ENCODE results near the gene DDX28. TPM values are rescaled to one million over a fixed set of nuclear protein-coding genes. Genes with fewer than 3 reads are reported as not detected.

DDX28 gene
- total and polyA plus RNA-seq, 4 donors = 7.6 to 11.6 (median 8.4) TPM

DNA sequence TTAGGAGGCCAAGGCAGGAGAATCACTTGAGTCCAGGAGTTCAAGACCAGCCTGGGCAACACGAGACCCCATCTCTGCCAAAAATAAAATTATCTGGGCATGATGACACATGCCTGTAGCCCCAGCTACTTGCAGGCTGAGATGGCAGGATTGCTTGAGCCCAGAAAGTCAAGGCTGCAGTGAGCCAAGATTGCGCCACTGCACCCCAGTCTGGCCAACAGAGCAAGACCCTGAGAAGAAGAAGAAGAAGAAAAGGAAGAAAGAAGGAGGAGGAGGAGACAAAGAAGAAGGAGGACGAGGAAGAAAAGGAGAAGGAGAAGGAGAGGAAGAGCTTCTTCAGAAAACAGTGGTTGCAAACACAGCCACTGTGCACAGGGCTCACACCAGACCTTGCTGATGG, 34.4 kb downstream of the DDX28 start:
- Histone ChIP-seq H3K27me3 (ENCODE audit: control insufficient read depth in 4 of 4, insufficient read depth in 4 of 4, low read length in 3 of 4) (no peaks in the 10 kb centered on the region), H3K4me3 (ENCODE audit: low read depth in 1 of 3, low read length in 3 of 3) (no peak overlapping the region), H3K27ac (ENCODE audit: low read depth in 1 of 2, low read length in 2 of 2) (no peak overlapping the region), H3K9ac (ENCODE audit: low read depth in 1 of 2, low read length in 2 of 2) (no peak overlapping the region), H3K9me3 (ENCODE audit: control insufficient read depth in 4 of 4, low read length in 3 of 4) (no peaks in the 10 kb centered on the region), H3K36me3 (ENCODE audit: control insufficient read depth in 4 of 4, insufficient read depth in 3 of 4, low read depth in 1 of 4, low read length in 3 of 4) (no peaks in the 10 kb centered on the region), H3K4me1 (ENCODE audit: control insufficient read depth in 4 of 4, insufficient read depth in 4 of 4, low read length in 3 of 4) (peaks cover 2 to 9% (median 6%) of the 10 kb centered on the region in 4 donors)
- TF ChIP-seq HNF4G (IDR thresholded peaks at IDR 0.05) = no peak
- TF ChIP-seq FOXA1 (IDR thresholded peaks at IDR 0.05) = no peak
- TF ChIP-seq, protein P1, sequence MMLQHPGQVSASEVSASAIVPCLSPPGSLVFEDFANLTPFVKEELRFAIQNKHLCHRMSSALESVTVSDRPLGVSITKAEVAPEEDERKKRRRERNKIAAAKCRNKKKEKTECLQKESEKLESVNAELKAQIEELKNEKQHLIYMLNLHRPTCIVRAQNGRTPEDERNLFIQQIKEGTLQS (IDR thresholded peaks at IDR 0.05) = no peak
- no peak for TF ChIP-seq SP1 (IDR thresholded peaks at IDR 0.05)
- no peak for TF ChIP-seq RXRA (IDR thresholded peaks at IDR 0.05)
- no peak for TF ChIP-seq FOXA2 (IDR thresholded peaks at IDR 0.05)
- TF ChIP-seq, protein P2, sequence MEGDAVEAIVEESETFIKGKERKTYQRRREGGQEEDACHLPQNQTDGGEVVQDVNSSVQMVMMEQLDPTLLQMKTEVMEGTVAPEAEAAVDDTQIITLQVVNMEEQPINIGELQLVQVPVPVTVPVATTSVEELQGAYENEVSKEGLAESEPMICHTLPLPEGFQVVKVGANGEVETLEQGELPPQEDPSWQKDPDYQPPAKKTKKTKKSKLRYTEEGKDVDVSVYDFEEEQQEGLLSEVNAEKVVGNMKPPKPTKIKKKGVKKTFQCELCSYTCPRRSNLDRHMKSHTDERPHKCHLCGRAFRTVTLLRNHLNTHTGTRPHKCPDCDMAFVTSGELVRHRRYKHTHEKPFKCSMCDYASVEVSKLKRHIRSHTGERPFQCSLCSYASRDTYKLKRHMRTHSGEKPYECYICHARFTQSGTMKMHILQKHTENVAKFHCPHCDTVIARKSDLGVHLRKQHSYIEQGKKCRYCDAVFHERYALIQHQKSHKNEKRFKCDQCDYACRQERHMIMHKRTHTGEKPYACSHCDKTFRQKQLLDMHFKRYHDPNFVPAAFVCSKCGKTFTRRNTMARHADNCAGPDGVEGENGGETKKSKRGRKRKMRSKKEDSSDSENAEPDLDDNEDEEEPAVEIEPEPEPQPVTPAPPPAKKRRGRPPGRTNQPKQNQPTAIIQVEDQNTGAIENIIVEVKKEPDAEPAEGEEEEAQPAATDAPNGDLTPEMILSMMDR (IDR thresholded peaks at IDR 0.05; ENCODE audit: low read depth, low read length, missing input control) = no peak
- no peak for TF ChIP-seq EGR1 (IDR thresholded peaks at IDR 0.05; ENCODE audit: low read depth in 2 of 2)
- no peak for TF ChIP-seq NR2F2 (IDR thresholded peaks at IDR 0.05)
- TF ChIP-seq JUND (IDR thresholded peaks at IDR 0.05) = no peak
- TF ChIP-seq, protein P3, sequence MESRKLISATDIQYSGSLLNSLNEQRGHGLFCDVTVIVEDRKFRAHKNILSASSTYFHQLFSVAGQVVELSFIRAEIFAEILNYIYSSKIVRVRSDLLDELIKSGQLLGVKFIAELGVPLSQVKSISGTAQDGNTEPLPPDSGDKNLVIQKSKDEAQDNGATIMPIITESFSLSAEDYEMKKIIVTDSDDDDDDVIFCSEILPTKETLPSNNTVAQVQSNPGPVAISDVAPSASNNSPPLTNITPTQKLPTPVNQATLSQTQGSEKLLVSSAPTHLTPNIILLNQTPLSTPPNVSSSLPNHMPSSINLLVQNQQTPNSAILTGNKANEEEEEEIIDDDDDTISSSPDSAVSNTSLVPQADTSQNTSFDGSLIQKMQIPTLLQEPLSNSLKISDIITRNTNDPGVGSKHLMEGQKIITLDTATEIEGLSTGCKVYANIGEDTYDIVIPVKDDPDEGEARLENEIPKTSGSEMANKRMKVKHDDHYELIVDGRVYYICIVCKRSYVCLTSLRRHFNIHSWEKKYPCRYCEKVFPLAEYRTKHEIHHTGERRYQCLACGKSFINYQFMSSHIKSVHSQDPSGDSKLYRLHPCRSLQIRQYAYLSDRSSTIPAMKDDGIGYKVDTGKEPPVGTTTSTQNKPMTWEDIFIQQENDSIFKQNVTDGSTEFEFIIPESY (IDR thresholded peaks at IDR 0.05) = no peak
- no peak for TF ChIP-seq GABPA (IDR thresholded peaks at IDR 0.05 in 1 of 2, conservative IDR thresholded peaks at IDR 0.05 in 1 of 2)
- no peak for TF ChIP-seq HNF4A (conservative IDR thresholded peaks at IDR 0.05)
- TF ChIP-seq, protein P4, sequence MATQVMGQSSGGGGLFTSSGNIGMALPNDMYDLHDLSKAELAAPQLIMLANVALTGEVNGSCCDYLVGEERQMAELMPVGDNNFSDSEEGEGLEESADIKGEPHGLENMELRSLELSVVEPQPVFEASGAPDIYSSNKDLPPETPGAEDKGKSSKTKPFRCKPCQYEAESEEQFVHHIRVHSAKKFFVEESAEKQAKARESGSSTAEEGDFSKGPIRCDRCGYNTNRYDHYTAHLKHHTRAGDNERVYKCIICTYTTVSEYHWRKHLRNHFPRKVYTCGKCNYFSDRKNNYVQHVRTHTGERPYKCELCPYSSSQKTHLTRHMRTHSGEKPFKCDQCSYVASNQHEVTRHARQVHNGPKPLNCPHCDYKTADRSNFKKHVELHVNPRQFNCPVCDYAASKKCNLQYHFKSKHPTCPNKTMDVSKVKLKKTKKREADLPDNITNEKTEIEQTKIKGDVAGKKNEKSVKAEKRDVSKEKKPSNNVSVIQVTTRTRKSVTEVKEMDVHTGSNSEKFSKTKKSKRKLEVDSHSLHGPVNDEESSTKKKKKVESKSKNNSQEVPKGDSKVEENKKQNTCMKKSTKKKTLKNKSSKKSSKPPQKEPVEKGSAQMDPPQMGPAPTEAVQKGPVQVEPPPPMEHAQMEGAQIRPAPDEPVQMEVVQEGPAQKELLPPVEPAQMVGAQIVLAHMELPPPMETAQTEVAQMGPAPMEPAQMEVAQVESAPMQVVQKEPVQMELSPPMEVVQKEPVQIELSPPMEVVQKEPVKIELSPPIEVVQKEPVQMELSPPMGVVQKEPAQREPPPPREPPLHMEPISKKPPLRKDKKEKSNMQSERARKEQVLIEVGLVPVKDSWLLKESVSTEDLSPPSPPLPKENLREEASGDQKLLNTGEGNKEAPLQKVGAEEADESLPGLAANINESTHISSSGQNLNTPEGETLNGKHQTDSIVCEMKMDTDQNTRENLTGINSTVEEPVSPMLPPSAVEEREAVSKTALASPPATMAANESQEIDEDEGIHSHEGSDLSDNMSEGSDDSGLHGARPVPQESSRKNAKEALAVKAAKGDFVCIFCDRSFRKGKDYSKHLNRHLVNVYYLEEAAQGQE (IDR thresholded peaks at IDR 0.05) = no peak
- no peak for TF ChIP-seq YY1 (IDR thresholded peaks at IDR 0.05)
- TF ChIP-seq, protein P5, sequence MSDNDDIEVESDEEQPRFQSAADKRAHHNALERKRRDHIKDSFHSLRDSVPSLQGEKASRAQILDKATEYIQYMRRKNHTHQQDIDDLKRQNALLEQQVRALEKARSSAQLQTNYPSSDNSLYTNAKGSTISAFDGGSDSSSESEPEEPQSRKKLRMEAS (IDR thresholded peaks at IDR 0.05) = no peak
- no peak for TF ChIP-seq RAD21 (IDR thresholded peaks at IDR 0.05)
- no peak for TF ChIP-seq TAF1 (conservative IDR thresholded peaks at IDR 0.05)
- WGBS = 87% methylated on average over 3 of the region's 3 CpGs
- no peak for DNase-seq (ENCODE audit: low spot score)
